ENCODE data around the gene RNF182. TPM values are rescaled to one million over a fixed set of nuclear protein-coding genes. Genes with fewer than 3 reads are reported as not detected.

RNF182 gene, protein sequence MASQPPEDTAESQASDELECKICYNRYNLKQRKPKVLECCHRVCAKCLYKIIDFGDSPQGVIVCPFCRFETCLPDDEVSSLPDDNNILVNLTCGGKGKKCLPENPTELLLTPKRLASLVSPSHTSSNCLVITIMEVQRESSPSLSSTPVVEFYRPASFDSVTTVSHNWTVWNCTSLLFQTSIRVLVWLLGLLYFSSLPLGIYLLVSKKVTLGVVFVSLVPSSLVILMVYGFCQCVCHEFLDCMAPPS
- 0.70 and 5.3 TPM in 2 replicates for total RNA-seq

DNA sequence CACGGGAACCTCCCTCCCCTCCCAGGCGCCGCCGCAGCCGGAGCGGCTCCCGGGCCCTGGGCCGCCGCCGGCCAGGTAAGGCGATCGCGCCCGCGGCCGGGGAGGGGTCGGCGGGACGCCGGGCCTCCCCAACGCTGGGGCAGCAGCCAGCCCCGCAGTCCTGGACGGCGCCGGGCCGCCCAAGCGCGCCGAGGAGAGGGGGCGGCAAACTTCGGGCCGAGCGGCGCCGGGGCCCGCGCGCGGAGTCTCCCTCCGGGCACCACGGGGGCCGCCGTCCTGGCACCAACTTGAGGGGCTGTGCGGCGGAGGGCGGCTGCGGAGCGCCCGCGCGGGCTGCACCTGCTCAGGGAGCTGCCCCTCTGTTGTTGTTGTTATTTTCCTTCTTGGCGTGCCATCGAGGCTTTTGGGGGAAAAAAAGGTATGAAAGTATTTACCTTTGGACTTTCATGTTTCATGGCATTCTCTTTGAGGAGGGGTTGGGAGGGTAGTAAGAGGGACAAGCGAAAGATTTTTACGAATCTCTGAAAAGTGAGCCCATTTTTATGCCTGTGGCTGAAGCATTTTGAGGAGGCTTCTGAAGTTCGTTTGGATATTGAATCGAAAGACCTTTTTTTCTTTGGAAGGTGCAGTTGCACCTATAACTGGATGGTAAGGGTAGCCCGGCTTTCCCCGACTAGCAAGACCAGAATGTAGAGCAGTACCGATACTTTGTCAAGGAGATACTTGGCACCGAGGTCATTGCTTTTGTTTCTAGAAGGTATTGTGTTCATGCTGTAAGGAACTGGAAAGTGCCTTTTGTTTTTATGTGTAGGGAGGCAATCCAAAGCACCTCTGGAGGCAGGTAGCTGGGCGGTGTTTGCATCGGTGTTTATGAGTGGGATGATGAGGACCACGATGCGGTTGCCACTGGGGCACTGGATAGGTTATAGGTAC, at the start of gene RNF182:
Gene RNF182 (plus strand): TSS at position 4 of the 933 bp plus-strand sequence. CDS start 52,168 bp downstream, outside the sequence.

Other genes with a start within 250 kb of the RNF182 start
- gene RANBP9, start 213.1 kb upstream of the RNF182 start, total RNA-seq, result 25.1 and 30.8 TPM in 2 replicates
- 7.8 and 11.9 TPM in 2 replicates for gene MCUR1, start 110.4 kb upstream of the RNF182 start, total RNA-seq
- gene CD83, start 192.8 kb downstream of the RNF182 start, total RNA-seq, result 0.23 and 4.9 TPM in 2 replicates

All from pericardium fibroblast (primary cell).